CD4-positive, alpha-beta T cell treated with Interleukin-17A for 1 hour (primary cell): Measurements from ENCODE around the gene MBNL2.
"Not testable (repeated sequence)": the region's sequence is repeated elsewhere in the genome, so short reads cannot be mapped to it uniquely, and the experiment has no call there.

Experiments used
- DNase-seq: peaks from one replicate; pipeline ENCODE4 v3.0.0-alpha.2; 2020

MBNL2 gene

GRCh38 chr13:97329331-97329730 lies 107.2 kb downstream of the MBNL2 start:
- DNase-seq = no peak

- DNase-seq = no peak
Observed at GRCh38 chr13:97330448-97330847, 108.3 kb downstream of the MBNL2 start.

DNA sequence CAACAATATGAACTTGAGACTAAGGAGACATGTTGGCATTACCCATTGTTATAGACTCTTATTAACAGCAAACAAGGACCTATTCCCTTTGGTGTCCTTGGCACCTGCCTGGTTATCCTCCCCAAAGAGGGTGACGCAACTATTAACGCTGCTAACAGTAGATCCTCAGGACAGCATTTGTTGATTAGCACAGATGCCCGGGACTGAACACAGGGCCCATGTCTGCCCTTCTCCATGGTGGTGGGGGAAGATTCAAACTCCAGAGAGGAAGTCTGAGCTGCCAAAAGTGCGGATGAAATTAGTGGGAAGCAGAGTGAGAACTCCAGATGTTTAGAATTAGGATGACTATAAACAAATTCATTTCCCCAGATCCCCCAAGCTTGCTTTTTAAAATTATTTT lies 110.6 kb downstream of the MBNL2 start:
- no peak for DNase-seq

GRCh38 chr13:97333983-97334382 lies 111.8 kb downstream of the MBNL2 start:
- DNase-seq = no peak

DNA sequence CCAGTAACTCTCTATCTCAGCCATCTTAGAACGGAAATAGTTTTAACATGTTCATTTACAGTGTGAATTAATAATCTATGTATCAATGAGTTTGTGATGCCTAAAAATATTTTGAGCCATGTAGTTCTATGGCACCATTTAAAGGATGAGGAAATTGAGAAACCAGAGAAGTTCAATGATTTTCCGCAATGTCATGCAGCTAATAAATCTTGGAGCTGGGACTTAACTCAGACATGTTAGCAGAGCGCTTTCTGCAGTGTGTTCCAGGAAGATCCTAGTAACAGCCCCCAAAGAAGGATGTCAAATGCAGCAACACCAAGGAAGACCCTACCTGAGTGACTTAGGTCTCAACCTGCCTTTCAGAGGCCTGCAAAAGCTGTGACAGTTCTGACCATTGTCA lies 112.6 kb downstream of the MBNL2 start:
- DNase-seq = no peak

DNA sequence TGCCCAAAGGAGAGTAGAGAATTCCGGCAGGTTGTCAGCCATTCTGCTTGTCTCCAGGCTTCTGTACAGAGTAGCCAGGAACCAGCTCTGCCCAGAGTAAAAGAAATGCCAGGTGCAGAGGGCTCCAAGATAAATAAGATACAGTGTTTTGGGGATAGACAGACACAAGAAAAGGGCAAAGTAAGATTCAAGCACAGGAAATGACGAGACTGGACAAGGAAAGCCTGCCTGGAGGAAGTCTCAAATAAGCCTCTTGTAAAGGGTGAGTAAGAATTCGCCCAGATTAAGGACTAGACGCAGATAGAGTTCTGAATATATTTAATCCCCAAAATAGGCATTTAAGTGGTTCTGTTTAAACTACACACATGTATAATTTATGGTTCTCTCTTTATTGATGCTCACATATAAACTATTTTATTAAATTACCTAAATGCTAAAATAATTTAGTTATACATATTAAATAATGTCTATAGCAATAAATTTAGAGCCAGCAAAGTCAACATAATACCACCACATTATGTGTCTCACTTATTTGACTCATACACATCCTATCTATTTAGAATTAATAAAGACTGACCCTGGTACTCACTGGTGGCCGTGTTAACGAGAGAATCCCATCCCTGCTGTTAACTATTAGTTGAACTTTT lies 113.5 kb downstream of the MBNL2 start:
- DNase-seq = no peak

DNA sequence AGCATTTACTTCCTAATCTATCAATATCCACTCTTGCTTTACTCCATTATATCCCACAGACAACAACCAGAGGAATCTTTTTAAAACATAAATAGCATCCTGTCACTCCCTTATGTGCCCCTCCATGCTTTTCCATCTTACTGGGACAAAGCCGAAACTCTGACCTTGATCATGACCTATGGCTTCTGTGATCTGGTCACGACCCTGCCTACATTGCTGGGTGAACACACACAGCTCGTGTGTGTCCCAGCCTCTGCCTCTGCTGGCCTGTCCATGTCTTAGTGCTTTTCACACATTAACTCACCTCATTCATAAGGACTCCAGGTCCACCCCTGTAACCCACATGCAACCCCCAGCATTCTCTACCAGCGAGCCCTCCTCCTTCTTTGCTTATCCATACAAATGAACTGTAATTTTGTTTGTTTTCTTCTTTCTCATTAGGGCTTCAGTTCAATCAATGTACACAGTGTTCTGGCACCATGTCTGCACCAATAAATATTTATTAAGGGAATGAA lies 115.9 kb downstream of the MBNL2 start:
- DNase-seq = no peak

DNA sequence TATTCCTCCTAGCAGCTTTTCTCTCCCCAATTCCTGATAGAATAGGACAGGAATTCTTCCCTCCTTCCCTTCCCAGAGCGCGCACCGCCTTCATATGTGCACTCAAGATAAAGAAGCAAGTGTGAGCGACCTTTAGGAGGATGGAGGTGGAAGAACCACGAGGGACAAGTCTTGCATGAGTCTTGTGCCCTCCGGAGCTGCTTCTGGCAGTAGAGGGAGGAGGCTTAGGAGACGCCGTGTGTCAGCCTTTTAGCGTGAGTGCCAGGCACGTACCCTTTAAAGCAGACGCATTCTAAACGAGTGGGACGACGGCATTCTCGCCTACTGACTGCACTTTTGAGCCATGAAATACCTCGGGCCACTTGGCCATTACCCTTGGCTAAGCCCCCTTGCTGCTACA lies 116.4 kb downstream of the MBNL2 start:
- no peak for DNase-seq

GRCh38 chr13:97339019-97339987 lies 117.2 kb downstream of the MBNL2 start:
- no peak for DNase-seq

GRCh38 chr13:97339988-97340749 lies 118.0 kb downstream of the MBNL2 start:
- no peak for DNase-seq

- no peak for DNase-seq
Observed at GRCh38 chr13:97341135-97341534, 119.0 kb downstream of the MBNL2 start.

- no peak for DNase-seq
Observed at GRCh38 chr13:97342136-97342535, 120.0 kb downstream of the MBNL2 start.

GRCh38 chr13:97342936-97343335 lies 120.8 kb downstream of the MBNL2 start:
- DNase-seq = no peak

DNA sequence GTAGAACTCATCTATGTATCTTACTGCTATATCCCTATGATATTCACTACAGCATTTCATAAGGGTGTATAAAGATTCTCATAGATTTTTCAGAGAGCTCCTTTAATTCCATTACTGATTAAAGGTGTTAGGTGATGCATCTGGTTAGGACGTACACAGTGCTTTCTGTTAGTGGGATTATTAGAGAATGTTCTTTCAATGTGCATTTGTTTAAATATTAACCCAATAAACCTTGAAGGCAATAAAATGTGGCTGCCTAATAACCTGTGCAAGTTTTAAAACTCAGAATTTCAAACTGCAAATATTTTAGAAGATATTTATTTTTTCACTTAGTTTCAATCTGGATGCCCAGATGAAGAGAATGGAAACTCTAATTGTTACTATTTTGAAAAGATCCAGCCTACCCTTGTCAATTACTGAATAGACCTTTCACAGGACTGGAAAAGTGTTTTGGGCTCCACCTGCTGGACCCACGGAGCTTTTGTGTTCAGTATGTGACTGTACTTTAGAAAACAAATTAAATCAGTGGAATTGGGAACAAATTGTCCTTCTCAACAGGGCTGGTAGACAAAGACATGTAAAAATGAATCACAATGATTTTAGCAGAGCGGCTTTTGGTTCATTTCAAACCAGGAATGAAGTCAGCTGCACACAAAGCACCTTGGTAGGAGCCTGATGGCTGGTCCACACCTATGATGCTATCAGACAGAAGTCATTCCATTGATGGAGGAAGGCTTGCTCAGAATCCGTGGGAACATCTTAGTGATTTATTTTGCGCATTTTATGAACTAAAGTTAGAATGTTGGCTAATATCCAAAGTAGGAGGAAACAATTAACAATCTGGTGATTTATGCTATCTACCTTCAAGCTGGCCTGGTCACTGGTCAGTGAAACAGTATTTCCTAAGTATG lies 122.4 kb downstream of the MBNL2 start:
- peak; percentile 60 for DNase-seq

DNA sequence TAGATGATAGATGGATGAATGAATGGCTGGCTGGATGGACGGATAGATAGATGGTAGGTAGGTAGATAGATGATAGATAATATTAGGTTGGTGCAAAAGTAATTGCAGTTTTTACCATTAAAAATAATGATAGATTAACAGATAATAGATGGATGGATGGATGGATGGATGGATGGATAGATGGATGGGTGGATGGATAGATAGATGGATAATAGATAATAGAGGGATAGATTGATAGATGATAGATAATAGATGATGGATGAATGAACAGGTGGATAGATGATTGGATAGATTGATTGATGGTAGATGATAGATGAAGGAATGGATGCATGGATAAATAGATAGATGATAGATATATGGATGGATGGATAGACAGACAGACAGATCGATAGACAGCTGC lies 124.0 kb downstream of the MBNL2 start:
- no peak for DNase-seq

- no peak for DNase-seq
Observed at GRCh38 chr13:97346561-97347254, 124.6 kb downstream of the MBNL2 start.

- no peak for DNase-seq
Observed at GRCh38 chr13:97347255-97347932, 125.3 kb downstream of the MBNL2 start.

- DNase-seq = no peak
Observed at GRCh38 chr13:97348569-97349100, 126.5 kb downstream of the MBNL2 start.

DNA sequence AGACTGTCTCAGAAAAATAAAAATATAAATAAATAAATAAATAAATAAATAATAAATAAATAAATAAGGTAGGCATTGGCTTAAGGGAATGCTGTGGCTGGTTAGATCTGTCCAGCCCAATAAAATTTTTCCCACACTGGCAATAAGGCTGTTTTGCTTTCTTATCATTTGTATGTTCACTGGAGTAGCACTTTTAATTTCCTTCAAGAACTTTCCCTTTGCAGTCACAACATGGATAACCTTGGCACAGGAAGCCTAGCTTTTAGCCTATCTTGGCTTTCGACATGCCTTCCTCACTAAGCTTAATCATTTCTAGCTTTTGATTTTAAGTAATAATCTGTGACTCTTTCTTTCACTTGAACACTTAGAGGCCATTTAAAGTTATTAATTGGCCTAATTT lies 129.9 kb downstream of the MBNL2 start:
- not testable (repeated sequence) for DNase-seq

DNA sequence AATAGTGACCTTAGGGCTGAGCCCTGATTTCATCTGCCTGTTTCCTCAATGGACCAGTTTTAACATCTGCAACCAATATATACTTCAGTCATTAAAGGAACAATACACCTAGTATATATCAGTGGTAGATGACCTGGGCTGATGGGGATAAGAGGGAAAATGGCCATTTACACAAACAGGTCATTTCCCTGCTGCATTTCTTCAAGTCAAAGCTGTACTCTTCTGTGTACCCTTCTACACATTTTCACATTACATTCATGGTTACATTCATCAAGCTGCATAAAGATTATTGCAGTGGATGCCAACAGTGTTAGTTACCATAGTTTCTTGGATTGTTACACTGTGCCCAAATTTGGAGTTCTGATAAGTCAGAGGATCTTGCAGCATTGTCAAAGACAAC lies 130.7 kb downstream of the MBNL2 start:
- DNase-seq = no peak
